GM19455 (cell line): ENCODE results near the gene VOPP1.

Experiments used
- ATAC-seq: cut with Tn5 transposase; IDR thresholded peaks from one replicate; pipeline ENCODE4 v1.9.1; 2021; ENCODE audit not compliant: unreplicated experiment

VOPP1 gene

DNA sequence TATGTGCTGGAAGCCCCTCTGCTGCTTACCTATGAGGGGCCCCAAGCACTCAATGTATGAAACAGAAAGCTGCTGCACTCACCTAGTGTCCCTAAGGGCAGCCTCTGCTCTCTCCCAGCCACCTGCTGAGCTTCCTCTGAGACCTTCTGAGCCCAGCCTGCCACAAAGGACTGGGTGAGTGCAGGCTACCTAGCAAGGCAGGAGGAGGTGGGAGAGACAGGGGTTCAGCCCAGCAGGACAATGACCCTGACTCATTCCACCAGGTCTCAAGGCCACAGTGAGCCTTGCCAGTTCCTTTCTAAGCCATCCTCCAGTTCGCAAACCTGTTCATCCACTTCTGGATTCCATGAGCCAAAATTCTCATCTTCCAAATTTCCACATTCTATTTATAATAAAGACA, 16.3 kb downstream of the VOPP1 start:
- ATAC-seq: no peak

DNA sequence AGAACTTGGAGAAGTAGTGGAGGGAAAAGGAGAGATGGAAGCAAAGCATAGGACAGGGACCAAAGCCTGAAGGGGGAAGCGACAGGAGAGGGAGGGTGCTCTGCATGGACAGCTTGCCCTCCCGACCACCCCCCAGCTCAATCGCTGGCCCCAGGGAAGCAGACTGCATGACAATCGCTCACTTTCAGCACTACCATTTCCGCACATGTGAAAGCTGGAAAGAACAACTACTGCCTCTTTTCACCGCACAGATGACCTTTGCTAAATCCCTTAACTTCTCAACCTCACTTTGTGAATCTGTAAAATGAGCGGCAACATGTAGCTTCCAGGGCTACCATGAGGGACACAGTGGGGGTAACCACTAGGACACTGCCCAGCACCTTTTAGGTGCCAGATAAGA, 17.1 kb downstream of the VOPP1 start:
- no peak for ATAC-seq

- ATAC-seq: no peak
These were observed 18.3 kb downstream of the VOPP1 start for GRCh38 chr7:55554038-55554437.

- ATAC-seq: no peak
These were observed 19.3 kb downstream of the VOPP1 start for GRCh38 chr7:55553024-55553345.

DNA sequence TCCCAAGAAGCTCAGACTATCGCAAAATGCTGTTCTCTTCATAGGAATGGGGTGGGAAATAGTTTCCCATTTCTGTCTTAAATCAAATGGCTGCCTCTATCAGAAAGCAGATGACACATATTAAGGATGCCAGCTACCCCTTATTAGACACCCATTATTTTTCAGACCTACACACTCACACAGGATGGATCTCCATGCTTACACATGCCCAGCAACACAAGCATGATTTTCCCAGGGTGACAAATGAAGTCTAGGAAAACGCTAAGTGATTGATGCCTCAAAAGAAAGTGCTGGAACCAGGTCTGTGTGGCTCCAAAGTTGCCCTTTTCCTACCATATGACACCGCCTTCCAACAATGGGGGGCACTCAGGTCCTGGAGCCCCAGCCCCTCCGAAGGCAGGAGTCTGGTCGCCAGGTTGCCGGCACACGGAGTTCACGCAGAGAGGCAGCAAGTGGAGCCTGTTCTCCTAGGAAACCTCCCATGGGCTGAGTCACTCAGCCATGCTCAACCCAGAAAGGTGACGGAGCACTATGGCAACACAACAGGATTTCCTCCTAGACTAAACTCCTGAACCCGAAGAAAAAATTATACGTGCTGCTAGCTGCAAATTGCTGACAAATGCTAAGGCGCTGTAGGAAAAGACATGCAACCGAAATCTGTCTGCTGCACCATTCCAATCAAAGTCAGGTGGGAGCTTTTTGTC, 19.8 kb downstream of the VOPP1 start:
- ATAC-seq: no peak

DNA sequence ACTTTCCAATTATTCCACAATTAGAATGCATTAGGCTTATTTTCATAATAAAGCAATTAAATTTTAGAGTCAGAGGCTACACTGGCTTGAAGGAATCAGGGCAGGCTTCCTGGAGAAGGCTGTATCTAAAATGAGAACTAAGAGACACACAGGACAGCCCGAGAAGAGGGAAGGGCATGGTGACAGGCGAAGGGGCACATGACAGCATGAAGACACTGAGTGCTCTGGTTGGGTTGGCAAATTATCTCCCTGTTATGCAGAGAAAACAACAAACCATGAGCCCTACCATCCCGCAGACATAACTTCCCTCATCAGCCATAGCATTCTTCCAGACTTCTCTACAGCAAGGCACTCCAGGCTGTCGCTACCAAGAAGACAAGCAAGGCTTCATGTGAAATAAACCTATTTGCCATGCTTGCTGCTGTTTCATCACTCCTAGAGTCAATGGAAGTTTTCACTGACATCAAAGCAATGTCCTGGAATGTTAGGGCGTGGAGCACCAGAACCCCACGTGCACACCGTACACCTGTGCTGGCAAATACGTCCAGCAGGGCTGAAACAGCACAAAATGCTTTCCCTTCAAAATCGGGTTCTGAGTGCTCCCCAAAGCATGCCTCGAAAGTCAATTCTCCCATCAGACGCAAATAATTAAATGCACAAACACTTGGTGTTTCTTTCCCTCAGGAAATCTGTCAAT, 21.3 kb downstream of the VOPP1 start:
- no peak for ATAC-seq

DNA sequence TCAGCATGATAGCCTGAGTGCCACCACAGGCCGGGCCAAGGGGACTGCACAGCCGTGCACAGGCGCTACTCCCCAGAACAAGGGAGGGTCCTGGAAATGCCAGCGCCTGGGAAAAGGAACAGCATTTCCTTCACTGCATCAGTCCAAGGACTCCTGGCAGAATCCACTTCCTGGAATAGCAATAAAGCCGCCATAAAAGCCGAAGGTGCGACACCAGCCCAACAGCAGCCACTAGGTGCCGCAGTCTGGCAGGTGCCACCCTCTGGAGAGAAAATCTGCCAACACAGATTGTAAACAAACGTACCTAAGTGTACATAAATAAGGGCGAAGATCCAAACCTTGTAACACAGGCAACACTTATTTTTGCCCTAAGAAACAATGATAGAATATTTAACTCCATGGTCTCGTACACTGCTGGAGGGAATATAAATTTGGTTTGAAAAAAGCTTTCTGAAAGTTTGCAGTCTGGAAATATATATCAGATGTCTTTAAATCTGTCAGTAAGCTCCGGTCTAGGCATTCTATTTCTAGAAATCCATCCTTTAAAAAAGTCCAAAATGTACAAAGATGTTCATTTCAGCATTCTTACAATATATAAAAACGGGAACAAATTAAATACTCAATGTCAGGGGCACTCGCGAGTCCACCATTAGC, 22.2 kb downstream of the VOPP1 start:
- ATAC-seq: no peak

- ATAC-seq: peak; percentile 48
These were observed 22.8 kb downstream of the VOPP1 start for GRCh38 chr7:55549457-55549856.

- peak; percentile 39 for ATAC-seq
These were observed 24.0 kb downstream of the VOPP1 start for GRCh38 chr7:55548295-55548731.

DNA sequence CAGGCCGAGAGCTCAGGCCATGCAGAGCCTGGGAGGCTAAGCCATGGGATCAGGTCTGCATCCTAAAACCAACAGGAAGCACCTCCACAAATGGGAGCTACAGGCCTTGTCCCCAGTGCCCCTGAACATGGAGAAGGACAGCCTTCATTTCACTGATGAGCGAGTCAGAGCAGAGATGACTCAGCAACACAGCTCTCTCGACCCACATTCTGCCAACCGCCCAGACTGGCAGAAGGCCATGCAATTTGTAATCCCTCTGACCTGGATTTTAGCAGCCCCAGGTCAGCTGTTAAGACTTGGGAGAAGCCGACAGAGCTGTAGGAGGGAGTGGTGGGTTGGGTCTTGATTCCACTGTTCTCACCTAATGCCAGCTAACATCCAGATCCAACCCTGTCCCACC, 25.5 kb downstream of the VOPP1 start:
- no peak for ATAC-seq

DNA sequence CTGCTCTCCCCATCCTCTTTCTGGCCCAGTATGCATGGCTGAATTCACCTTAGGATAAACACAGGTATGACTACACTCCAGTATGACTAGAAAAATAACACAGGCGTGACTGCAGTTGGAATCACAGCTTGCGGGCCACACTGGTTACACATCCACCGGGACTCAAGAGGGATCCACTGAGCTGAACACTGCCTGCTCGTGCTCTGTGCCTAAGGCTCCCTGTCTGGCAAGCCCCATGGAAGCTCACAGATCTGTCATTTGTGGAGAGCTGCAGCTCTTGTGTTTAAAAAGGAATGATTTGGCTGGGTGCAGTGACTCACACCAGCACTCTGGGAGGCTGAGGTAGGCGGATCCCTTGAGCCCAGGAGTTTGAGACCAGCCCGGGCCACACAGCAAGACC, 26.8 kb downstream of the VOPP1 start:
- no peak for ATAC-seq

- no peak for ATAC-seq
These were observed 32.0 kb downstream of the VOPP1 start for GRCh38 chr7:55540226-55540858.

DNA sequence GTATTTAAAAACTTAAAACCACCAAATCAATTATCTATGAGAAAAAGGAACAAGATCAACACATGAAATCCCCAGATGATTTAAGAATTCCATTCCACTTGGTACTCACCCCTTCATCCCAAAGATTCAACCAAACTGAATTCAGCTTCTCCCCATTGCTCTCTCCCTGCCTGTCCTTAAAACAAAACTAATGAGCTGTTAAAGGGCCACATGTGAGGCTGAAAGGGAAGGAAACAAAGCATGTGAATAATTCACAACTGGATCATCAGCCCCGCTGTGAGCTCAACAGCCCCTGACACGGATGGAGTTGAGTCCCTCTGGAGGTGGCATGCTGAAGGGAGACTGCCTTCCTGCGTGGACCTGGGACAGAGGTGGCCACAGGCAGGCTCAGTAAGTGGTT, 32.9 kb downstream of the VOPP1 start:
- ATAC-seq: no peak

DNA sequence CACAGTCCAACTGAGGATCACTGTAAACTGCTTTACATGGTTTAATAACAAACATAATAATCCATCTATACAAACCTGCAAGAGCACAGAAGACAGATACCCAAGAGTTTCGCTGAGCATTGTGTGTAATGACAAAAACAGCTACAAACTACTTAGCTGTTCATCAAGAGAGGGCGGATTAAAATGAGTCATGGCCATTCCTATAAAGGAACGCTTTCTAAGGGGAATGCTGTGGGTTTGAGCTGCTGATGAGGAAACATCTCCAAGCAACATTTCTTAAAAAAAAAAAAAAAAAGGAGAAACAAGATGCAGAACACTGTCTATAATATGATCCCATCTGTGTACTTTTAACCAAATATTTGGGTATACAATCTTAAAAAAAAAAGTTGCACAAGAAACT, 33.8 kb downstream of the VOPP1 start:
- no peak for ATAC-seq

DNA sequence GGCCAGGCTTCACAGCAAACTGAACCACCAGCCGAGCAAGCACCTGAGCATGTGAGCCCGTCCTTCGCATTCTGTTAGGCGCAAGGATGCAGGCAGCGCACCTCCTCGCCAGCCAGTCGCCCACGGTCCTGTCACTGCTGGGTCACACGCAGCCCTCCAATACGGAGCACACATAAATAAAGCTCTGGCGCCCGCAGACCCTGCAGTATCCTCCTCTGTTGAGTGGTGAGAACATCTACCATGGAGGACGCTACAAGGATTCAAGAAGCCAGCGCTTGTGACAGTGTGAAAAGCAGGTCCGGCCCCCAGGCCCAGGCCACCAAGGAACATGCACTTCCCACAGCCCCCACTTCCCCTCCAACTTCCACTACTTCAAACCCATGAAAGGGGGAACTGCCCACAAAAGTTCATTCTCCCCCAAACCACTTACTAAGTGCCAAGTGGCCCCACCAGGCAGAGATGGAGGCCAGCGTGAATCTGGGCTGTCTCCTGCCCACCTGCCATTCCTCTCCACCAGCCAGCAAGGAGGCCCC, 34.8 kb downstream of the VOPP1 start:
- no peak for ATAC-seq

GRCh38 chr7:55536619-55537457, 35.5 kb downstream of the VOPP1 start:
- no peak for ATAC-seq

DNA sequence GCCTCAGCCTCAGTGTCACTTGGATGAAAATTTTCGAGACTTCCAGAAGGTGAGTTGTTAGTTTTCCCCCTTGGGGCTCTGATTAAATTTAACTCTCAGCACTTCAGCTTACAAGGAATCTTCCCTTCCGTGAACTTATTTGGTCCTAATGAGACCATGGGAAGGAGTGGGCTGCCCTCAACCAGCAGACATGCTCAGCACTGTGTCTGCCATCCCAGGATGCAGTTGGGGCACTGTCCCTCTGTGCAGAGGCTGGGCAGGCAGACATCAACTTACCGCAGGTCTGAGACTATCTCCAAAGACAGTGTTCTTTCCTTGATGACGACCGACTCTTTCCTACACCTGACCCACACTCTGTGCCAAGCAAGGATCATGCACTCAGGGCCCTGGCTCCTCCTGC, 36.7 kb downstream of the VOPP1 start:
- no peak for ATAC-seq

- no peak for ATAC-seq
These were observed 37.2 kb downstream of the VOPP1 start for GRCh38 chr7:55534916-55535590.

- peak; percentile 64 for ATAC-seq
These were observed 37.9 kb downstream of the VOPP1 start for GRCh38 chr7:55534262-55534915.

- ATAC-seq: no peak
These were observed 38.6 kb downstream of the VOPP1 start for GRCh38 chr7:55533729-55534080.
